AG09309 (cell line): ENCODE measurements around the gene SLC3A2.

ENCODE experiments used
- DNase-seq: peaks from one replicate; pipeline ENCODE4 v3.0.0-alpha.2; 2010; ENCODE audit warnings: low read depth
- H3K4me3 ChIP-seq: 2 replicates; pipeline ENCODE4 v1.5.1; 2011; ENCODE audit warnings: mild to moderate bottlenecking, low read depth, low read length, moderate library complexity; ENCODE audit not compliant: control insufficient read depth
- CTCF ChIP-seq: IDR thresholded peaks from 2 replicates; pipeline ENCODE4 v1.5.1; 2011; ENCODE audit warnings: mild to moderate bottlenecking, low read depth, low read length, inconsistent platforms; ENCODE audit not compliant: insufficient read depth, control insufficient read depth; ENCODE audit errors: missing control alignments

Gene SLC3A2

GRCh38 chr11:62919898-62920640 is 39.4 kb downstream of the SLC3A2 start:
- H3K4me3 ChIP-seq, result no peak overlapping the region
- DNase-seq, result no peak
- no peak for TF ChIP-seq CTCF

- no peak for TF ChIP-seq CTCF
- no peak within 1 kb of the TSS for H3K4me3 ChIP-seq
- no peak for DNase-seq
These were observed 40.5 kb downstream of the SLC3A2 start, which contains the start of gene CHRM1 for GRCh38 chr11:62921201-62921572. Gene CHRM1 (minus strand): TSS chr11:62921363. CDS start chr11:62911100, 10,263 bp downstream.

DNA sequence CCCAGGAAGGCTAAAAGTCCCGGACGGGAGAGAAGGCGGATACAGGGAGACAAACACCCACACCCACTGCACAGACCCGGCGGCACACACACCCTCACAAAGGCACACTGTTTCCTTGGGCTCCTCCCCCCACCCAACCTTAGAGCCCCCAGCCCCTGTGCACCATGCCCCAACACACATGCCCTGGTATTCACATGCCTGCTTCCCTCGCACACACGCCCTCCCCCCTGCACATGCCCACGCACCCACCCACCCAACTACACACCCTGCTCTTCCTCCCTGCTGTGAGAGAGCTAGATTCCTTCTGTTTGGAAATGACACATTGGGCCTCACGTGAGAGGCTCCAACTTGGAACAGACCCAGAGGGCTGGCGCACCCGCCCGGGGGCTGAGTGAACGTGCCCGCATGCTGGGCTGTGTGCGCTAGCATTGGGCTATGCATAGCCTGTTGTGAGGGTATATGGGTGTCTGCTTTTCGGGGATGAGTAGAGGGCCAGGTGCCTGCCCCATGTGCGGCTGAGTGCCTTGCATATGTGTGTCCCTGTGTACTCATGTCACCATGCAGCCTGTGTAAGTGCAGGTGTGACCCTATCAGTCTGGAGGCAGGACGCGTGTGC is 41.0 kb downstream of the SLC3A2 start:
- DNase-seq, result no peak
- no peak overlapping the region for H3K4me3 ChIP-seq
- no peak for TF ChIP-seq CTCF

DNA sequence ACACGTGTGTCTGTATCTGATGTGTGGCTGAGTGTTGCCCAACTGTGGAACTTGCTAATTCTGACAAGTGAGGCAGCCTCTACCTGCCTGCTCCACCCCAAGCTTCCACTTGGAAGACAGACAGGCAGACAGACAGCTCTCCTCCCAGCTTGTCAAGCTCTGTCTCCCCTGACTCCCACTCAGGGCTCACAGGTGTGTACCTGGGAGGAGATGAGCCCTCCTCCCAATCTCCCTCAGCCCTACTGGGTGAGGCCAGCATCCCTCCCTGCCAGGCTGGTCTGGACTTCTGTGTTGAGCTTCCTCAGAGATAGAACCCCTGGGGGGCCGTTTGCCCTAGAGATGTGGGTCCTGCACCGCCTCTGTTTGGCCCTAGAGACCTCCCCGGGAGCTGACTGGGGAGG is 41.5 kb downstream of the SLC3A2 start:
- no peak for DNase-seq
- TF ChIP-seq CTCF, result no peak
- H3K4me3 ChIP-seq, result no peak overlapping the region

DNA sequence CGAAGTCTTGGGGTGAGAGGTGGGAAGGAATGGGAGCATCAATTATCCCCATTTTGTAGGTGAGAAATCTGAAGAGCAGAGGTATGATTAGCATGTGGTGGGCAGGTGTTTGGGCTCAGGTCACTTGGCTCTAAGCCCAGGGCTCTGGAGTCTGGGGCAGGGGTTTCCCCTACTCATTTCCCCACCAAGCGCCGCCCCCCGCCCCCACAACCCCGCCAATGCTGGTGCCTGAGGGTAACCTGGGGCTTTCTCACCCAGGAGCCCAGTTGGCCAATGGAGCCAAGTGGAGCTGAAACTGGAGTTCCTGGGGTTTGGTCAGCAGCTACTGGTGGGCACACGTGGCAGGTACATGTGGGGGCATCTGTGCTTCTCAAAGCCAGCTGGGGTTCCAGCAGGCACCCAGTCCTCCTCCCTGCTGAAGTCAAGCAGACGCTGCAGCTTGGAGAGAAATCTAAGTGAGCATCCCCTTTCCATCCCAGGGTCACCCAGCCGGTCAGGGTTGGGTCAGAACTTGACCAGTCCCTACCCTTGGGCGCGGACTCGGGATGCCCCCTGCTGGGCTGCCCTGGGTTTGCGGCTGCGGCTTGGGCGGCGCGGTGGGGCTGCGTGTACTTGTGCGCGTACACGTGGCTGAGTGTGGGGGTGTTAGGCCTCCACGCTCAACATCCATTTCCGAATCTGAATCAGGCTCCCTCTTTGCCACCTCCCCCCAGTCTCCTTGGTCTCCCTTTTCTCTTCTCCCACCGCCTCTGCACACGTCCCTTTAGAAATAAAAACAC is 42.1 kb downstream of the SLC3A2 start:
- no peak for DNase-seq
- peak; percentile 45 for TF ChIP-seq CTCF
- H3K4me3 ChIP-seq, result no peak overlapping the region; the same call in 1 of the 2 replicates

DNA sequence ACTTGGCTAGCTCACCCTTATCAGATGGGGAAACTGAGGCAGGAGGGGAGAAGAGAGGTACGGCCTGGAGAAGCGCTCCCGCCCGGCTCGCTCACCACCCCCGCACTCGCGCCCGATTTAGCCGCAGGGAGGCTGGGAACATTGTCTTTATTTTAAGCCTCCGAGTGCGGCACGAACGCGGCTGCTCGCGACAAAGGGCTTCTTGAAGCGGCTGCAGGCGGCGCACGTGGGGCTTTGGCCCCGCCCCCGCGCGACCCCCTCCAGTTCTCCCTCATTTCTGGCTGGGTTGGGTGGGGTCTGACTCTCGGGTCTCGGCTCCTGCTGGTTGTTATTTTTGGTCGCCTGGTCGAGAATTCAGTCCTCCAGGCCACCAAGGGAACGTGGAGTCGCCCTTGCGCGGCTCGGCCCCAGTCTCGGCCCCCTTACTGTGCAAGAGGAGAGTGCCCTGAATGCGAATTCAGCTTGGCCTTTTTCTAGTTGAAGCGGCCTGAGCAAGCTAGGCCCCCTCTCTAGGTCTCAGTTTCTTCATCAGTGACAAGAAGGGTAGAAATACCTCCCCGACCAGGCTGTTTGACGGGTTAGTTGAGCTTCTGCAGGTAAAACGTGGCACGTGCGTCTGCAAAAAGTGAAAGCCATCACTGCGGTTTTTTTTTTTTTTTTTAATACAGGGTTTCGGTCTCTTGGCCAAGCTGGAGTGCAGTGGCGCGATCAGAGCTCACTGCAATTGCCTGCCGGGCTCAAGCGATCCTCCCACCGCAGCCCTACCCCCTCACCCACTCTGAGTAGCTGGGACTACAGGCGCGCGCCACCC is 43.1 kb downstream of the SLC3A2 start:
- no peak for DNase-seq
- peak overlapping the region; percentile 15 for H3K4me3 ChIP-seq
- TF ChIP-seq CTCF, result no peak
